Measurements from ENCODE around the gene LRMDA. TPM values are rescaled to one million over a fixed set of nuclear protein-coding genes. Genes with fewer than 3 reads are reported as not detected.

LRMDA gene
- total and polyA plus RNA-seq, 2 of the 13 experiments (the other 11 are each of a cell fraction or from before 2014, with no cell fraction given): 13.4 to 22.0 TPM

GRCh38 chr10:76033457-76034196 is 602.2 kb downstream of the LRMDA start (continued):
- TF ChIP-seq HOMEZ (CRISPR knock-in tag; IDR thresholded peaks at IDR 0.05; ENCODE audit: low read depth) (peak; percentile 60), PATZ1 (CRISPR knock-in tag; IDR thresholded peaks at IDR 0.05) (peak; percentile 80), TFAP4 (IDR thresholded peaks at IDR 0.05; ENCODE audit: borderline replicate concordance, low read depth) (peak; percentile 69; the same call in 1 of the 2 replicates), DMAP1 (CRISPR knock-in tag; IDR thresholded peaks at IDR 0.05) (0 out of 2 replicates have a peak, but pooled peaks have one; percentile 33), XBP1 (CRISPR knock-in tag; IDR thresholded peaks at IDR 0.05) (no peak), PAF1 (CRISPR knock-in tag; IDR thresholded peaks at IDR 0.05) (no peak), FOXO4 (CRISPR knock-in tag; conservative IDR thresholded peaks at IDR 0.05) (no peak), PBX2 (CRISPR knock-in tag; IDR thresholded peaks at IDR 0.05) (0 out of 2 replicates have a peak, but pooled peaks have one; percentile 14), ZNF713 (CRISPR knock-in tag; IDR thresholded peaks at IDR 0.05) (no peak), POLR2AphosphoS2 (IDR thresholded peaks at IDR 0.05; ENCODE audit: low read depth, low read length) (peak; percentile 52; the same call in 1 of the 2 replicates), NR2F1 (CRISPR knock-in tag; IDR thresholded peaks at IDR 0.05) (peak in 1 of 2 experiments; percentile 67; a peak in 2 of 4 replicates), IRF9 (CRISPR knock-in tag; IDR thresholded peaks at IDR 0.05; ENCODE audit: borderline replicate concordance) (0 out of 2 replicates have a peak, but pooled peaks have one; percentile 34), ZNF329 (CRISPR knock-in tag; IDR thresholded peaks at IDR 0.05; ENCODE audit: low read depth) (no peak), NCOR1 (IDR thresholded peaks at IDR 0.05; ENCODE audit: borderline replicate concordance, low read length) (peak; percentile 85; the same call in 1 of the 2 replicates), MEIS2 (CRISPR knock-in tag; IDR thresholded peaks at IDR 0.05) (peak; percentile 86), ZMYM2 (CRISPR knock-in tag; IDR thresholded peaks at IDR 0.05) (0 out of 2 replicates have a peak, but pooled peaks have one; percentile 22), ATF7-NPFF (CRISPR knock-in tag; IDR thresholded peaks at IDR 0.05; ENCODE audit: low read depth) (0 out of 2 replicates have a peak, but pooled peaks have one; percentile 35), NFYB (CRISPR knock-in tag; IDR thresholded peaks at IDR 0.05) (no peak), ZNF737 (CRISPR knock-in tag; IDR thresholded peaks at IDR 0.05; ENCODE audit: borderline replicate concordance) (no peak), SOX6 (IDR thresholded peaks at IDR 0.05) (no peak), SOX6 (CRISPR knock-in tag; IDR thresholded peaks at IDR 0.05) (peak; percentile 99), PCBP2 (optimal IDR thresholded peaks at IDR 0.05; ENCODE audit: low read depth, low read length, poor library complexity, severe bottlenecking) (no peak)

All from HepG2 (cell line).